HG03439 (cell line): ENCODE results near the gene BBOX1.

Source experiments
- ATAC-seq: cut with Tn5 transposase; IDR thresholded peaks from one replicate; pipeline ENCODE4 v1.9.1; 2021; ENCODE audit warnings: mild to moderate bottlenecking, moderate library complexity; ENCODE audit not compliant: unreplicated experiment

Gene BBOX1

DNA sequence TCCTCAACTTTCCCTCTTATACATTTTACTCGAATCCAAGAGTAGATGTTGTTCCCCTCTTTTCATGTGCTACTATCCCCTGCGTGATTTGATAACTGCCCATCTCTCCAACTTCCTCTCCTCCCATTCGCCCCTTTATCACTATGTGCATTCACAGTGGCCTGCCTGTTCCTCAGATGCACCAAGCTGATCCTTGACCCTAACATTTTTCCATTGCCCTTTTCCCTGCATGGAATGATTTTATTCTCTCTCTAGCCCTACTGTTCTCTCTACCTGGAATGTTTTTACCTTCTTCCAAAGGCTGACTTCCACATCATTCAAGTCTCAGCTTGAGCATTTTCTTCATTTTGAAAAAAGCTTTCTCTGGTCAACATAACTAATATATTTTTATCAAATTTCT lies 15.8 kb upstream of the BBOX1 start:
- no peak for ATAC-seq

GRCh38 chr11:27025312-27025955 lies 15.2 kb upstream of the BBOX1 start:
- no peak for ATAC-seq

DNA sequence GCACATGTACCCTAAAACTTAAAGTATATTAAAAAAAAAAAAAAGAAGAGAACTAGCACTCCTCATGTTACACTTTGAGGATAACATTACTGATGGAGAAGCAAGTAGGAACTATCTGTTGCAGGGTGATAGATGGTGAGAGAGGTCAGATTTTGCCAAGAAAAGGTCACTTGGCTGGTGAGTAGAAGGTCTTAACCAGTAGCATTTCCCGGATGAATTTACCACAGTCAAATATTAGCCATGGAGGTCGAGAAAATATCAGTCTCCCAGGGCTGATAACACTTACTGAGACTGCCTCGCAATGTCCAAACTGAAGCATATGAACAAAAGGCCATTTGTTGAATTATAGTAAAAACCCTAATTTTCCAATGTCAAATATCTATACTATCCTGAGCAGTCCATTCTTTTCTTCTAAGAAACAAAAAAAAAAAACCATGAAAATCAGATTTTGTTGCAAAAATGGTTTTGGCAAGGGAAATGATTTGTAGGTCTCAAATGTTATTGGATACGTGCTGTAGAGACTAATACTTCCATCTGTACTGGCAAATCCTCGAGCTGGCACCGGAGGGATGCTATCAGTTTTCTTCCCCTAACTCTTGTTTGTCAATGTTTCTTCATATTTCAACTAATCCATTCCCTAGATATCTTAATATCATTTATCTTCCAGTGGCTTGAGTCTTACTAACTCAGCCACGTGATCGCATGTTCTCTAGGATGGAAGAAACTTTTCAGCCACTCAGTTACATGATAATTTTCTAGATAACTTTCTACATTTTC lies 14.5 kb upstream of the BBOX1 start:
- no peak for ATAC-seq

DNA sequence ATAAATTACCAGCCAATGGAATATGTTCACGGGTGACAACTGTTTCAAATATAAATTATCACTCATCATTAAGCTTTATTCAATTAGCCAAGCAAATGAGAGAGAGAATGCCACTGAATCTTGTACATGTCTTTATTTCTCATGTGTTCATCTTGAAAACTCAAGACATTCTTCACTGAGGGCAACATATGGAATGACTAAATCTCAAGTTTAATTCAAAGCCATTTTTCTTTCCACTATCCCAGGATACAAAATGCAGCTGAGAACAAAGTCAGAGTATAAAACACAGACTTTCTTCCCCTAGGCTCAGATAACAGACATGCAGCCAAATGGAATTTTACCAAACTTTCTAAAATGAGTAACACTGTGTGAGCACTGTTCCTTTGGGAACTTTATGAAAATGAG lies 12.1 kb upstream of the BBOX1 start:
- ATAC-seq, result no peak

DNA sequence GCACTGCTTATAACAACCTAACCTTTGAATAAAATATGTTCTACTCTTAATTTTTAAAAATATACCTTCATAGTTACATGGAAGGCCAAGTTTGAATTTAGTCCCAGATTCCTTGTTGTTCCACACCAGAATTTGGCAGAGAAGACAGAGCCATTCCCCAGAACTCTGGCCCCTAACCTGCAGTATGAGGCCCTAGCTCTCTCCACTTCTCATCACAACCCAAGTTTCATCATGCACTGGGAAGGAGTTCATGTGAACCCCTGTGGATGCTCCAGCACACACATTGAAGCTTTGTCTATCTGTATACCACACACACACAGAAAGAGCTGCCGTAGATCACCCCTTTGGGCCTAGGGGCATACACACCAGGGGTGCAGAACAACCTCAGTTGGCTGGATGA lies 10.6 kb upstream of the BBOX1 start:
- no peak for ATAC-seq

- ATAC-seq, result no peak
These were observed 8.9 kb upstream of the BBOX1 start for GRCh38 chr11:27031754-27032153.

GRCh38 chr11:27039873-27040272 lies 742 bp upstream of the BBOX1 start:
- no peak for ATAC-seq

DNA sequence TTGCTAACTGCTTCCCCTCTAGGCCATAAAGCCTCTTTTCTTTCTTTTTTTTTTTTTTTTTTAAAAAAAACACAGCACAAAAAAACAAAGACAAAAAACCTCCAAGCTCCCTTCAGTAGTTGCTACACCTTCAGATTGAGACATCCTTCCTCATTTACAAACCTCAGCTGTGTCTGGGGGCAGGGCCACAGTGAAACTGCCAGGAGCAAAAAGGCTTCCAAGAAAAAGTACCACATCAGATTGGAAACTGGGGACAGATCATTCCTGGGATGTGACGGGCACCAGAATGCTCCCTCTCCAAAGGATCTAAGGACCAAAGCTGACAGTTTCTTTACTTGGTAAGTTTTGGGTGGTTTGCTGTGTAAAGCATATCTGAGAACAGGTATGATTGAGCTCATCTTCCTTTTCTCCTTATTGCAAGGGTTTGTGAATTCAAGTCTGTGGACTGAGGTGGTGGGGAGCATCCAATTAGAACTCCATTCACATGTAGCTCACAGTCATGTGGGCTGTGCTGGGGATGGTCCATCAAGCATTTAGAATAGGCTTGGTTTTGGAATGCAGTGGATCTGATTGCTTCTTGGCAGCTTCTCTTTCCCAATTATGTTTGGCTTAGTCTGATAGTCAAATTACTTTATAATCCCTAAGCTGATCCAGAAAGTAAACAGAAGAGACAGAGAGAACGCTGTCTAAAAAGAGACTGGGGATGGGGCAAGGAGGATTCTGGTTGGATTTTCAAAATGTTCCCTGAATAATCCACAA lies 705 bp downstream of the BBOX1 start:
- no peak for ATAC-seq

DNA sequence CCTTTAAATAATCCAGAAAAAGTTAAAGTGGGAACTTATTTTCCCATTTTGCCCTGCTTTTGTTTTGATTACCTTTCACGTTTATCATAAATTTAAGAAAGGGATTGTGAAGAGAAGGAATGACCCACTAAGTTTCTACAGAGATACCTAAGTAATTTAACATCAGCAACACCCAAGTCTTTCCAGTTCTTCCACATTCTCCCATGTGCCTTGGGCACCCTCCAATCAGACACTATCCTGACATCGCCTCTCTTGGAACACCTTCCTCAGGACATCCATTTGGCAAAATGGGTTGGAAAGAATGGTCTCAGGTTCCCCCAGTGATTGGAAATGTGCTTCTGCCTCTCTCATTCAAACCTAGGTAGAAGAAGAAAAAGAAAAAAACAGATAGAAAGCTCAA lies 6.3 kb downstream of the BBOX1 start:
- no peak for ATAC-seq

DNA sequence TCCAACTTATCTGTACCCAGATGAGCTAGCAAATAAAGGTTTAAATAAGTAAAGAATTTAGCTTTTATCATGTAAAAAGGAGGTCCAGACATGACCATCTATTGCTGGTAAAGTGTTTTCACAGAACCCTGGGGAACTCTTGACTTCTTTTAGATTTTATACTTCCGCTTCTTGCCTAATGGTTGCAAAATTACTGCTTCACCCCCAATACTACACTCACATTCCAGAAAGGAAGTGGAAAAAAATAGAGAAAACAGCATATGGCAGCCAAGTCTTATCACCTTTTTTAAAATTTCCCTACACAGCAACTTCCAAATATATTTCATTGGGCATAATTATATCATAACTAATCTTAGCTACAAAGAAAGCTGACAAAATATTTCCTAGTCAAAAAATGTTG lies 12.1 kb downstream of the BBOX1 start:
- ATAC-seq, result no peak

DNA sequence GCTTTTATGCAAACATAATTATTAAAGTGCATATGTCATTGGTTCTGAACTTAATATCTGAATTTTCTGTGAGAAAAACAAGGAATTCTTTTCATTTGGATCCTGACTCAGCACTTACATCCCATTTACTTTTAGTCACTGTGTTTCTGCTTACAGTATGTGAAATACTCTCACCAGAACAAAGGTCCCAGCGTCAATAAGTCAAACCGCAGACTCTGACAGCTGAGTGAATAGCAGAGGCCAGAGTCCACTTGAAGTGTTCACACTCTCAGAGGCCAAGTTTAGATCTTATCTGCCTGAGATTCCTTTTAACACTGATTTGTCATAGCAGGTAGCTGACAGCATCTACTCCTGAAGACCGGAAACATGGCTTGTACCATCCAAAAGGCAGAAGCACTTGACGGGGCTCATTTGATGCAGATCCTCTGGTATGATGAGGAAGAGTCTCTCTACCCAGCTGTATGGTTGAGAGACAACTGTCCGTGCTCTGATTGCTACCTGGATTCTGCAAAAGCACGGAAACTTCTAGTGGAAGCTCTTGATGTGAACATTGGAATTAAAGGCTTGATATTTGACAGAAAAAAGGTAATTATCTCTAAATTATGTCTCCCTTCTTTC lies 14.6 kb downstream of the BBOX1 start:
- ATAC-seq, result no peak

GRCh38 chr11:27057091-27057780 lies 16.6 kb downstream of the BBOX1 start:
- no peak for ATAC-seq

- ATAC-seq, result no peak
These were observed 17.8 kb downstream of the BBOX1 start for GRCh38 chr11:27058456-27058855.

DNA sequence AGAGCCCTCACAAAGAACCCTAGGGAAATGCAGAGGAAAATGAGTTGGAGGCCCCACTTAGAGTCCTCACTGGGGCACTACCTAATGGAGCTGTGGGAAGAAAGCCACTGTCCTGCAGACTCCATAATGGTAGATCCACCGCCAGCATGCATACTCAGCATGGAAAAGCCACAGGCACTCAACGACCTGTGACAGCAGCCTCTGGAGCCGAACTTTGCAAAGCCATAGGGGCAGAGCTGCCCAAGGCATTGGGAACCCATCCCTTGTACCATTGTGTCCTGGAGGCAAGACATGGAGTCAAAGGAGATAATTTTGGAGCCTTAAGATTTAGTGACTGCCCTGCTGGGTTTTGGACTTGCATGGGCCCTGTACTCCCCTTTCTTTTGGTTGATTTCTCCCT lies 18.8 kb downstream of the BBOX1 start:
- no peak for ATAC-seq

DNA sequence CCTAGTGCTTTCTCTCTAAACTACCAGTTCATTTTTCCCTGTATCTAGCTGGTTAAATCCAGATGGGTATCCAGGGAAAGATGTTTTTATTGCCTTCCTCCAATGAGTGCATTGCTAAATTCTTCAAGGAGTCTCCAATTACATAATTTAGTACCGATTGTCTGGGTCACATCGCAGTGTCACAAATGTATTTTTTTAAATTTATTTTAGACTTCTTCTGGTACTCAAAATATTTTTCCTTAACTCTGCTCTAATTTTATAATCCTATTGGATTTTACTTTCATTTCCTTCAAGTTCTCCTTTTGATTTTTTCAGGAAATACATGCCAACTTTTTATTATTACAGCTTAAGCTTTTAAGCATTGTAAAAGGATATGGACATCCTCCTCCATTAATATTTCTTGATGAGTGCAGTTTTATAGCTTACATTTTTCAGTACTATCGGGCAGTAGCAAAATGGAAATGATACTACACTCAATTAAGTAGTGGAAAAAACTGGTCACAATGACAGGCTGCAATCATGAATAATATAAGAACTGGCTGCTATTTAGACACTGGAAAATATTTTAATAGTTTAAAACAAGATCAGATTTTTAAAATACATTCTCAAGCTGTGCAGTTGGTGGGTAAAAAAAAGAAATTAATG lies 20.3 kb downstream of the BBOX1 start:
- no peak for ATAC-seq

DNA sequence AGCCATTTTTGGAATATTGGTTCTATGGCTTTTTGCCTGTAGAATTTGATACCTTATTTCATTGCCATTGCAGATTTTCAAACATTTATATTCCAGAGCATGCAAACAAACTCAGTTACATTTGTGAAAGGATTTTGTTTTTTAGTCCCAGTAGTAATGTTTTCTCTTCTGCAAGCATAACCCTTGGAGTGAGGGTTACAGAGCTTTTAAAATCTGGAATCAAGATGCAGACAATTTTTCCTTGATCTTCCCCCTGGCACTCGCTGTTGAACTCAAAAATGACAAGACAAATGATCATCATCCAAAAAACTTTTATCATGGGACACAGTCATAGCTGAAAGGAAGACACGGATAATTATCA lies 20.8 kb downstream of the BBOX1 start:
- no peak for ATAC-seq

- ATAC-seq, result no peak
These were observed 23.5 kb downstream of the BBOX1 start for GRCh38 chr11:27064086-27064485.

- ATAC-seq, result no peak
These were observed 34.6 kb downstream of the BBOX1 start for GRCh38 chr11:27075192-27075591.

- no peak for ATAC-seq
These were observed 35.0 kb downstream of the BBOX1 start for GRCh38 chr11:27075655-27076054.

DNA sequence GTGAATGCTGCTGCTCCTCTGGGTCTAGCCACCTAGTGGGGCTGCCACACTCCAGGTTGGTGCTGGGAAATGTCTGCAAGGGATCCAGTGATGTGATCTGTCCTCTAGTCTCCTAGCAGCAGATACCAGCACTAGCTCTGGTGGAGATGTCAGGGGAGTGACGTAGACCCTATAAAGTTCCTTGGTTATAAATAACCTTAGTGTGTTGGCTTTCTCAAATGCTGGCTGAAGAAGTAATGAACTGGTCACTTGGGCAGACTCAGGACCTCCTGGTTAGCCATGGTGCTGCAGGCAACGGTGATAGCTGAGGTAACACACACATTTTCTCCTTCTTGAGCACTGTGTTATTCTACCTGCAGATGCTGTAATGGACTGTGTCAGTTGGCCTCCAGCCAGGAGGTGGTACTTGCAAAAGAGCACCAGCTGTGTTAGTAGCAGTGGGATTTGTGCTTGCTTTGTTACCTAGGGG lies 35.5 kb downstream of the BBOX1 start:
- ATAC-seq, result no peak
